ENCODE measurements around the gene TMEM108.

TMEM108 gene

DNA sequence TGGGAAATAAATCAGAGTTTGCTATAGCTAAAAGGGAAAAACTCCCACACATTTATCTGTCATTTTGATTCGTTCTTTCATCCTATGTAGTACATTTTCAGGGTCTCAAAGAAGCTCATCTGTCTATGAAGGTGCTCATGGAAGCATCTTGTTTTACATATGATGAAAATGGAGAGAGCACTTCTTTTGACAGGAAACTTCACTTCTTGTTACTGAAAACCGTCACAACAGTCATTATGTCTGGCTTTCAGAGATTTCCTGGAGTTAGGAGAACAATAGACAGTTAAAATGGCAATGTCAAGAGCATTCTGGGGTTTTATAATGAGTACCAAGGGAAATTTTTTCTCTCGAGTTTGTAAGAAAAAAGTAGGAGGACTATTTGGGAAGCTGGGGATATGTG lies 83.3 kb downstream of the TMEM108 start:
- no peaks in the 10 kb centered on the region for H3K36me3 Mint-ChIP-seq
- no peaks in the 10 kb centered on the region for H3K4me1 Mint-ChIP-seq (ENCODE audit: low read depth)
- no peak overlapping the region for H3K27ac Mint-ChIP-seq
- H3K9me3 Mint-ChIP-seq (ENCODE audit: low read depth), result no peaks in the 10 kb centered on the region
- peaks cover 2% of the 10 kb centered on the region for H3K27me3 Mint-ChIP-seq
- H3K4me3 Mint-ChIP-seq, result no peak overlapping the region

GRCh38 chr3:133123636-133124035 lies 85.4 kb downstream of the TMEM108 start:
- H3K4me3 Mint-ChIP-seq, result no peak overlapping the region
- H3K27me3 Mint-ChIP-seq, result peaks cover 2% of the 10 kb centered on the region
- H3K36me3 Mint-ChIP-seq, result no peaks in the 10 kb centered on the region
- H3K9me3 Mint-ChIP-seq (ENCODE audit: low read depth), result no peaks in the 10 kb centered on the region
- H3K27ac Mint-ChIP-seq, result no peak overlapping the region
- no peaks in the 10 kb centered on the region for H3K4me1 Mint-ChIP-seq (ENCODE audit: low read depth)

- H3K36me3 Mint-ChIP-seq, result no peaks in the 10 kb centered on the region
- H3K27me3 Mint-ChIP-seq, result peaks cover 2% of the 10 kb centered on the region
- H3K4me3 Mint-ChIP-seq, result no peak overlapping the region
- no peak overlapping the region for H3K27ac Mint-ChIP-seq
- H3K4me1 Mint-ChIP-seq (ENCODE audit: low read depth), result no peaks in the 10 kb centered on the region
- no peaks in the 10 kb centered on the region for H3K9me3 Mint-ChIP-seq (ENCODE audit: low read depth)
Observed at GRCh38 chr3:133124511-133124910, 86.3 kb downstream of the TMEM108 start.

DNA sequence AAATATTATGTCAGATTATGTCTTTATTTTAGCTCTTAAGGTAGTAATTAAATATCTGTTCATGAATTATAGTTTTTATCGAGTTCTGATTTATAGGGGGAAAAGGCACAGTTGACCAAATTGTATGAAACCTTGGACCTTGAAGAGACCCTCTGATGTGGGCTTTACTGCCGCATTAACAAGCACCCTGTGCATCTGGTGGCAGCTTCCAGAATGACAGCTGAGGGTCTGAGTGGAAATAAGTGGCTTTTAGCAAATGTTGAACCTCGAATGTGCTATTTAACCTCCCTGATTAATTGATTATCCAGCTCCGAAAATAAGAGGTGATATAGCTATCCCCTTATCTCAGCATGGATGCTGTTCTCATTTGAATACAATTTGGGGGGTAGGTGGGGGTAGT lies 87.0 kb downstream of the TMEM108 start:
- Mint-ChIP-seq H3K4me3 (no peak overlapping the region), H3K9me3 (ENCODE audit: low read depth) (no peaks in the 10 kb centered on the region), H3K27ac (no peak overlapping the region), H3K27me3 (peaks cover 2% of the 10 kb centered on the region), H3K36me3 (no peaks in the 10 kb centered on the region), H3K4me1 (ENCODE audit: low read depth) (no peaks in the 10 kb centered on the region)

DNA sequence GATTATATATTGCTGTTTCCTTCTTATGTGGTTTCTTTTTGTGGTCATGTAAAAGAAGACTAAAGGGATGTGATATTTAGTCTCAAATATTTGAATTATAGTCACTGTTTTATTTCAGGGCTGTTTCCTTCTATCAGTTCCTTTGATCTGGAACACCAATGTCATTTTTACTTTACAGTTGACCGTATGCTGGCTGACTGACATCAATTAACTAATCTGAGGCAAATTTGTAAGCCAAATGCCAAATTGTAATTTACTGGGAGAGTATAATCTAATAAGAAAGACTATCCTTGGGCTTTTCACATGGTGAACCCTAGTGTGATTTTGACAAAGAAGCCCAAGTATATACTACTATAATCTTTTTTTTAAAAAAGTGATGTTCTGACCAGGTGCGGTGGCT lies 87.6 kb downstream of the TMEM108 start:
- no peaks in the 10 kb centered on the region for H3K9me3 Mint-ChIP-seq (ENCODE audit: low read depth)
- no peak overlapping the region for H3K27ac Mint-ChIP-seq
- no peaks in the 10 kb centered on the region for H3K36me3 Mint-ChIP-seq
- H3K4me1 Mint-ChIP-seq (ENCODE audit: low read depth), result no peaks in the 10 kb centered on the region
- H3K4me3 Mint-ChIP-seq, result no peak overlapping the region
- peaks cover 2% of the 10 kb centered on the region for H3K27me3 Mint-ChIP-seq

- Mint-ChIP-seq H3K27ac (no peak overlapping the region), H3K4me3 (no peak overlapping the region), H3K4me1 (ENCODE audit: low read depth) (no peaks in the 10 kb centered on the region), H3K9me3 (ENCODE audit: low read depth) (no peaks in the 10 kb centered on the region), H3K36me3 (no peaks in the 10 kb centered on the region), H3K27me3 (peaks cover 2% of the 10 kb centered on the region)
Observed at GRCh38 chr3:133127381-133127780, 89.2 kb downstream of the TMEM108 start.

- Mint-ChIP-seq H3K36me3 (no peaks in the 10 kb centered on the region), H3K27me3 (peaks cover 3% of the 10 kb centered on the region), H3K9me3 (ENCODE audit: low read depth) (no peaks in the 10 kb centered on the region), H3K4me1 (ENCODE audit: low read depth) (no peaks in the 10 kb centered on the region), H3K27ac (no peak overlapping the region), H3K4me3 (no peak overlapping the region)
Observed at GRCh38 chr3:133130168-133130567, 92.0 kb downstream of the TMEM108 start.

DNA sequence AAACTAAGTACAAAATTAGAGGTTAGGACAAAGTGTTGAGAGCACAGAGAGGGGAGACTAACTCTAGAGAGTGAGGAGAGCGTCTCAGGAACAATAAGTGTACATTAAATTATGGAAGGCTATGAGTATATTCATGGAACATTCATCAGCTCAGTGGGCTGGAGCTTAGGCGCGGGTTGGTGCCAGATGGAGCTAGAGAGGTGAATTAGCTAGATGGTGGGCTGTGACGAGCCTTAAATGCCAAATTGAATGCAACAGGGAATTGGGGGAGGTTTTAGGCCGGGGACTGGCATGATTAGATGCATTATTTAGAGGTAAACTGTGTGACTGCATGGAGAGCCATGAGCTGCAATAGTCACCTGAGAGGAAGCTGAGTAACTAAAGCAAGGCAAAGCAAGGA lies 97.1 kb downstream of the TMEM108 start:
- no peak overlapping the region for H3K4me3 Mint-ChIP-seq

GRCh38 chr3:133136114-133137041 lies 98.2 kb downstream of the TMEM108 start:
- Mint-ChIP-seq H3K27ac (no peak overlapping the region), H3K9me3 (ENCODE audit: low read depth) (no peaks in the 10 kb centered on the region), H3K36me3 (no peaks in the 10 kb centered on the region), H3K27me3 (peaks cover 4% of the 10 kb centered on the region), H3K4me1 (ENCODE audit: low read depth) (no peaks in the 10 kb centered on the region), H3K4me3 (no peak overlapping the region)

More for the DNA sequence above, 97.1 kb downstream of the TMEM108 start:
- H3K36me3 Mint-ChIP-seq, result no peaks in the 10 kb centered on the region
- H3K9me3 Mint-ChIP-seq (ENCODE audit: low read depth), result no peaks in the 10 kb centered on the region
- no peak overlapping the region for H3K27ac Mint-ChIP-seq
- no peaks in the 10 kb centered on the region for H3K4me1 Mint-ChIP-seq (ENCODE audit: low read depth)
- peaks cover 4% of the 10 kb centered on the region for H3K27me3 Mint-ChIP-seq

GRCh38 chr3:133137042-133137996 lies 99.1 kb downstream of the TMEM108 start:
- H3K9me3 Mint-ChIP-seq (ENCODE audit: low read depth), result no peaks in the 10 kb centered on the region
- H3K4me1 Mint-ChIP-seq (ENCODE audit: low read depth), result no peaks in the 10 kb centered on the region
- peaks cover 4% of the 10 kb centered on the region for H3K27me3 Mint-ChIP-seq
- H3K4me3 Mint-ChIP-seq, result no peak overlapping the region
- no peak overlapping the region for H3K27ac Mint-ChIP-seq
- no peaks in the 10 kb centered on the region for H3K36me3 Mint-ChIP-seq

- H3K9me3 Mint-ChIP-seq (ENCODE audit: low read depth), result no peaks in the 10 kb centered on the region
- H3K36me3 Mint-ChIP-seq, result no peaks in the 10 kb centered on the region
- H3K4me3 Mint-ChIP-seq, result no peak overlapping the region
- H3K27ac Mint-ChIP-seq, result no peak overlapping the region
- no peaks in the 10 kb centered on the region for H3K4me1 Mint-ChIP-seq (ENCODE audit: low read depth)
- peaks cover 4% of the 10 kb centered on the region for H3K27me3 Mint-ChIP-seq
Observed at GRCh38 chr3:133138017-133138416, 99.8 kb downstream of the TMEM108 start.

DNA sequence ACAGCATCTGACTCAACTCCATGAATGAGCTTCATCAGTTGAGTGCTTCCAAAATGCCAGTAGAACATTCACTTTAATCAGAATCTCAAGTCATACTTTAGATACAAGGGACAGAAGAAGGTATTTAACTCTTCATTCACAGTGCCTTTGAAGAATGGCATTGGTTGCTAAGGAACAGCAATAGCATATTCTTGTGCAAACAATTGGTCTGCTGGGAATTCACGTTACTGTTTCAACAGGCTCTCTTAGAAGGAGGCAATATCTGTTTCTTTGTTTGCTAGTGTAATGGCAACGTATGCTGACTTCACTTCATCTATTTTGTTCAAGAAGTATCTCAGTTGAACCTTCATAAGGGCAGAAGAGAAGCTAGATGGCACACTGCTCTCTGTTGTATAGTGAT lies 113.9 kb downstream of the TMEM108 start:
- H3K4me1 Mint-ChIP-seq (ENCODE audit: low read depth), result no peaks in the 10 kb centered on the region
- peaks cover 4% of the 10 kb centered on the region for H3K27me3 Mint-ChIP-seq
- H3K4me3 Mint-ChIP-seq, result no peak overlapping the region
- peaks cover 3% of the 10 kb centered on the region for H3K9me3 Mint-ChIP-seq (ENCODE audit: low read depth)
- H3K36me3 Mint-ChIP-seq, result no peaks in the 10 kb centered on the region
- no peak overlapping the region for H3K27ac Mint-ChIP-seq

DNA sequence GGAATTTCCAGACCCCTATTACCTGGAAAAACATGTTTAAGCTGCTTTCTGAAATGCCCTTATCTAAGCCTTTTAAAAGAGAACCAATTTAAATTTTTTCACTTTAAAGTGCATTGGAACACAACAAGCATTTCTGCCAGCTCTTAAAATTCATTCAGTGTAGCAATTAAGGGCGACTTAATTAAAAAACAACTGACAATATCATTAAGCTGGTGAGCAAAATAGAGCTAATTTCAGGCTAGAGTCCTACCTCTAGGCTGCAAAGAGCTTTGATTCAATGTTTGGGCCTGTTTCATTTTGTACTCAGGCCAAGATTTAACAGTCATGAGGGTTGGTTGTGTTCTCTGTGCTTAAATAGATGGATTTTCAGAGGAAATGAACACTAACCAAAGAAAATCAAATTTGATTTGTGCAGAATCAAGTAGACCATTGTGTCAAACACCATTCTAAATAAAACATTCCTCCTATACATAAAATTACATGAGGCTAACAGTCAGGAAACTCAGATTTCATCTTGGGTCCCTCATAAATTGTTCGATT lies 114.6 kb downstream of the TMEM108 start:
- H3K4me1 Mint-ChIP-seq (ENCODE audit: low read depth), result no peaks in the 10 kb centered on the region
- H3K27me3 Mint-ChIP-seq, result peaks cover 4% of the 10 kb centered on the region
- peaks cover 3% of the 10 kb centered on the region for H3K9me3 Mint-ChIP-seq (ENCODE audit: low read depth)
- no peaks in the 10 kb centered on the region for H3K36me3 Mint-ChIP-seq
- no peak overlapping the region for H3K27ac Mint-ChIP-seq
- H3K4me3 Mint-ChIP-seq, result no peak overlapping the region

- Mint-ChIP-seq H3K4me3 (no peak overlapping the region), H3K4me1 (ENCODE audit: low read depth) (no peaks in the 10 kb centered on the region), H3K27ac (no peak overlapping the region), H3K36me3 (no peaks in the 10 kb centered on the region), H3K9me3 (ENCODE audit: low read depth) (peaks cover 3% of the 10 kb centered on the region), H3K27me3 (peaks cover 4% of the 10 kb centered on the region)
Observed at GRCh38 chr3:133153382-133153781, 115.2 kb downstream of the TMEM108 start.

- Mint-ChIP-seq H3K4me3 (no peak overlapping the region), H3K27me3 (peaks cover 2% of the 10 kb centered on the region)
Observed at GRCh38 chr3:133157716-133158115, 119.5 kb downstream of the TMEM108 start.

More at GRCh38 chr3:133157716-133158115, 119.5 kb downstream of the TMEM108 start:
- H3K27ac Mint-ChIP-seq, result no peak overlapping the region
- H3K4me1 Mint-ChIP-seq (ENCODE audit: low read depth), result no peaks in the 10 kb centered on the region
- no peaks in the 10 kb centered on the region for H3K36me3 Mint-ChIP-seq
- peaks cover 3% of the 10 kb centered on the region for H3K9me3 Mint-ChIP-seq (ENCODE audit: low read depth)
